SK-N-SH treated with all-trans-retinoic acid at 6 μM for 48 hours (cell line): ENCODE results near the gene TUFT1.

ENCODE experiments used
- ATAC-seq: fragments of 200-7000 bp; cut with Tn5 transposase; 3 replicates; pipeline ENCODE4 v1.9.1; 2020; ENCODE audit warnings: mild to moderate bottlenecking, moderate library complexity
- ARNTL ChIP-seq: fragments of 450-650 bp; formaldehyde crosslinking; IDR thresholded peaks from 2 replicates; pipeline ENCODE4 v1.5.0; 2020; ENCODE audit warnings: low read depth, mild to moderate bottlenecking, moderate library complexity, borderline replicate concordance
- BACH2 ChIP-seq: fragments of 250-450 bp; sonication (Bioruptor Pico); IDR thresholded peaks from 2 replicates; pipeline ENCODE4 v1.9.0; 2021; ENCODE audit warnings: mild to moderate bottlenecking, borderline replicate concordance
- CREB5 ChIP-seq: fragments of 250-450 bp; sonication (Bioruptor Pico); IDR thresholded peaks from 2 replicates; pipeline ENCODE4 v1.5.1; 2020; ENCODE audit warnings: low read depth, mild to moderate bottlenecking, moderate library complexity
- CSRNP3 ChIP-seq: fragments of 250-450 bp; sonication (Bioruptor Pico); IDR thresholded peaks from 2 replicates; pipeline ENCODE4 v1.5.1; 2021; ENCODE audit warnings: mild to moderate bottlenecking, moderate library complexity
- ESRRG ChIP-seq: fragments of 250-450 bp; sonication (Bioruptor Pico); IDR thresholded peaks from 2 replicates; pipeline ENCODE4 v1.6.1; 2021; ENCODE audit warnings: mild to moderate bottlenecking
- GLIS3 ChIP-seq: fragments of 250-450 bp; sonication (Bioruptor Pico); IDR thresholded peaks from 2 replicates; pipeline ENCODE4 v1.5.0; 2020; ENCODE audit warnings: mild to moderate bottlenecking, moderate library complexity
- ISL1 ChIP-seq: fragments of 250-450 bp; sonication (Bioruptor Pico); IDR thresholded peaks from 2 replicates; pipeline ENCODE4 v2.1.2; 2022; ENCODE audit warnings: mild to moderate bottlenecking, moderate library complexity
- OSR1 ChIP-seq: fragments of 250-450 bp; sonication (Bioruptor Pico); IDR thresholded peaks from 2 replicates; pipeline ENCODE4 v1.8.0; 2022; ENCODE audit warnings: moderate library complexity, mild to moderate bottlenecking, inconsistent platforms
- POU6F1 ChIP-seq: fragments of 250-450 bp; sonication (Bioruptor Pico); IDR thresholded peaks from 2 replicates; pipeline ENCODE4 v1.8.0; 2021; ENCODE audit warnings: low read depth, mild to moderate bottlenecking, moderate library complexity, borderline replicate concordance
- PPARA ChIP-seq: fragments of 250-450 bp; sonication (Bioruptor Pico); IDR thresholded peaks from 2 replicates; pipeline ENCODE4 v1.5.0; 2020; ENCODE audit warnings: mild to moderate bottlenecking, borderline replicate concordance
- SNAI2 ChIP-seq: fragments of 250-450 bp; sonication (Bioruptor Pico); IDR thresholded peaks from 2 replicates; pipeline ENCODE4 v1.5.0; 2020; ENCODE audit warnings: mild to moderate bottlenecking, moderate library complexity
- TCF4 ChIP-seq: fragments of 250-450 bp; sonication (Bioruptor Pico); IDR thresholded peaks from 2 replicates; pipeline ENCODE4 v1.8.0; 2021; ENCODE audit warnings: mild to moderate bottlenecking, moderate library complexity, borderline replicate concordance
- TOX ChIP-seq: fragments of 250-450 bp; sonication (Bioruptor Pico); IDR thresholded peaks from 2 replicates; pipeline ENCODE4 v1.8.0; 2021; ENCODE audit warnings: mild to moderate bottlenecking, moderate library complexity, borderline replicate concordance
- TSHZ2 ChIP-seq: fragments of 250-450 bp; sonication (Bioruptor Pico); IDR thresholded peaks from 2 replicates; pipeline ENCODE4 v1.5.0; 2020; ENCODE audit warnings: mild to moderate bottlenecking, moderate library complexity
- ZFP3 ChIP-seq: fragments of 250-450 bp; sonication (Bioruptor Pico); IDR thresholded peaks from 2 replicates; pipeline ENCODE4 v1.5.0; 2020; ENCODE audit warnings: mild to moderate bottlenecking, moderate library complexity
- ZFP30 ChIP-seq: fragments of 450-650 bp; formaldehyde crosslinking; IDR thresholded peaks from 2 replicates; pipeline ENCODE4 v1.5.0; 2022; ENCODE audit warnings: mild to moderate bottlenecking, moderate library complexity
- ZNF565 ChIP-seq: fragments of 450-650 bp; formaldehyde crosslinking; conservative IDR thresholded peaks from 2 replicates; pipeline ENCODE4 v1.5.0; 2020; ENCODE audit warnings: low read depth, mild to moderate bottlenecking, moderate library complexity
- ZNF70 ChIP-seq: fragments of 450-650 bp; formaldehyde crosslinking; IDR thresholded peaks from 2 replicates; pipeline ENCODE4 v1.5.0; 2020; ENCODE audit warnings: mild to moderate bottlenecking, moderate library complexity
- TF ChIP-seq, protein P1 (sequence below): fragments of 250-450 bp; sonication (Bioruptor Pico); IDR thresholded peaks from 2 replicates; pipeline ENCODE4 v1.8.0; 2020; ENCODE audit warnings: mild to moderate bottlenecking, moderate library complexity, borderline replicate concordance

The TUFT1 gene

GRCh38 chr1:151541752-151542151, 1.6 kb downstream of the TUFT1 start (continued):
- TF ChIP-seq TSHZ2 (CRISPR knock-in tag) = no peak
- TF ChIP-seq, protein P1, sequence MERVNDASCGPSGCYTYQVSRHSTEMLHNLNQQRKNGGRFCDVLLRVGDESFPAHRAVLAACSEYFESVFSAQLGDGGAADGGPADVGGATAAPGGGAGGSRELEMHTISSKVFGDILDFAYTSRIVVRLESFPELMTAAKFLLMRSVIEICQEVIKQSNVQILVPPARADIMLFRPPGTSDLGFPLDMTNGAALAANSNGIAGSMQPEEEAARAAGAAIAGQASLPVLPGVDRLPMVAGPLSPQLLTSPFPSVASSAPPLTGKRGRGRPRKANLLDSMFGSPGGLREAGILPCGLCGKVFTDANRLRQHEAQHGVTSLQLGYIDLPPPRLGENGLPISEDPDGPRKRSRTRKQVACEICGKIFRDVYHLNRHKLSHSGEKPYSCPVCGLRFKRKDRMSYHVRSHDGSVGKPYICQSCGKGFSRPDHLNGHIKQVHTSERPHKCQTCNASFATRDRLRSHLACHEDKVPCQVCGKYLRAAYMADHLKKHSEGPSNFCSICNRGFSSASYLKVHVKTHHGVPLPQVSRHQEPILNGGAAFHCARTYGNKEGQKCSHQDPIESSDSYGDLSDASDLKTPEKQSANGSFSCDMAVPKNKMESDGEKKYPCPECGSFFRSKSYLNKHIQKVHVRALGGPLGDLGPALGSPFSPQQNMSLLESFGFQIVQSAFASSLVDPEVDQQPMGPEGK (CRISPR knock-in tag) = no peak
- TF ChIP-seq, all 23 proteins: peak for 0

DNA sequence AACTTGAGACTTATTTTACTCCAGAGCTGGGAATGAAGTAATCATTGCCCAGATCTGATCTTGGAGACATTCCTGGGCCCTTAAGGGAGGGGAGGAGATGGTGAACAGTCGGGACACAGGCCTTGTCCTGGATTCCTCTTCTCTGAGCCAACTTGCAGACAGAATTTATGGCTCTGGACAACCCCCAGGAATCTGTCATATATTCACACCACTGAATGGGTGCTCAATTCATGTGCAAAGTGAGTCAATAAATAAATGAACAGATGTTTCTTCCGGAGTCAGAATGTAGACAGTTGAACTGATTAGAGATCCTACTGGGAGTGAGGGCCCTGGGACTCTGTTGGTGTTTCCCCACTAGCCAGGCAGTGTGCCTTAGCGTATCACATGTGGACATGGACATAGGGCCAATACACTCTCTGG, 2.6 kb downstream of the TUFT1 start:
- TF ChIP-seq BACH2 (CRISPR knock-in tag) = no peak
- no peak for TF ChIP-seq SNAI2 (CRISPR knock-in tag)
- no peak for TF ChIP-seq ZFP3
- no peak for TF ChIP-seq PPARA (CRISPR knock-in tag)
- TF ChIP-seq TOX = no peak
- TF ChIP-seq TCF4 = no peak
- no peak for TF ChIP-seq POU6F1 (CRISPR knock-in tag)
- no peak for TF ChIP-seq CREB5
- no peak for TF ChIP-seq ISL1 (CRISPR knock-in tag)
- no peak for TF ChIP-seq ZNF70 (CRISPR knock-in tag)
- no peak for TF ChIP-seq ESRRG (CRISPR knock-in tag)
- TF ChIP-seq GLIS3 (CRISPR knock-in tag) = no peak
- no peak for TF ChIP-seq TSHZ2 (CRISPR knock-in tag)
- TF ChIP-seq, all 23 proteins: peak for 0
- ATAC-seq = peak; percentile 31

DNA sequence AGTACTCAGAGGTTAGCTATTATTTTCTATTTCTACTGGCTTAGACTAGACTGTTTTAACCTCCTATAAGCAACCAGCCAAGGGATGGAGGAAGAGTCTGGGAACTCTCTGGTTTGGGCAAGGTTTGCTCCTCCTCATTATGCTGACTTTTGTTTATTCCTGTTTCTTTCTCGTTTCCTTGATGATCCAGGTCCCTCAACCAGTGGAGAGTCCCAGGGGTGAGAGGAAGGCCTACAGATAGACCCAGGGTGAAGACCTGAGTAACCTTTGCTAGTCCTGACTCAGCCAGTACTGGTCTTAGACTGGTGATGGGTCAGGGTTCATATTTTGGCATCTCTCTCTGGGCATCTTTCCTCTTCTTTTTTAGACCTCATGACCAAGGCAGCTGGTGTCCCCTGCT, 5.4 kb downstream of the TUFT1 start:
- TF ChIP-seq TCF4 = no peak
- TF ChIP-seq OSR1 = no peak
- no peak for TF ChIP-seq ZNF565
- no peak for ATAC-seq

- no peak for ATAC-seq
- TF ChIP-seq ZFP30 (CRISPR knock-in tag) (no peak), CSRNP3 (CRISPR knock-in tag) (no peak), POU6F1 (CRISPR knock-in tag) (no peak), ESRRG (CRISPR knock-in tag) (no peak), ISL1 (CRISPR knock-in tag) (no peak), ZFP3 (no peak), ARNTL (CRISPR knock-in tag) (no peak), BACH2 (CRISPR knock-in tag) (no peak)
- TF ChIP-seq, protein P1 (CRISPR knock-in tag) = no peak
These were observed 6.2 kb downstream of the TUFT1 start for GRCh38 chr1:151546011-151546925.
